MM.1S (cell line): ENCODE data around the gene GH2.

Source experiments
- DNase-seq: peaks from one replicate; pipeline ENCODE4 v3.0.0-alpha.2; 2015
- H2AFZ ChIP-seq: fragments of 300-600 bp; sonication (generic); 2 replicates; pipeline ENCODE4 v1.6.0; 2016; ENCODE audit warnings: antibody characterized with exemption, low read length
- H3F3A ChIP-seq: fragments of 300-600 bp; sonication (generic); 2 replicates; pipeline ENCODE4 v1.6.1; 2016; ENCODE audit warnings: mild to moderate bottlenecking, antibody characterized with exemption, low read length, moderate library complexity, mixed read lengths; ENCODE audit not compliant: insufficient read depth
- H3K27ac ChIP-seq: fragments of 300-600 bp; sonication (generic); 2 replicates; pipeline ENCODE4 v1.5.1; 2016; ENCODE audit warnings: mild to moderate bottlenecking, low read length
- H3K27me3 ChIP-seq: fragments of 300-600 bp; sonication (generic); replicated peaks from 2 replicates; pipeline ENCODE4 v1.6.0; 2016; ENCODE audit warnings: low read length; ENCODE audit not compliant: insufficient read depth
- H3K36me3 ChIP-seq: fragments of 300-600 bp; sonication (generic); replicated peaks from 2 replicates; pipeline ENCODE4 v1.6.1; 2016; ENCODE audit warnings: mild to moderate bottlenecking, low read length, mixed read lengths; ENCODE audit not compliant: insufficient read depth
- H3K4me1 ChIP-seq: fragments of 300-600 bp; sonication (generic); 2 replicates; pipeline ENCODE4 v1.6.1; 2016; ENCODE audit warnings: low read length, mixed read lengths
- H3K4me2 ChIP-seq: fragments of 300-600 bp; sonication (generic); 2 replicates; pipeline ENCODE4 v1.6.0; 2016; ENCODE audit warnings: low read depth, low read length
- H3K4me3 ChIP-seq: fragments of 300-600 bp; sonication (generic); 2 replicates; pipeline ENCODE4 v1.5.1; 2016; ENCODE audit warnings: low read length, mixed read lengths
- H3K79me2 ChIP-seq: fragments of 300-600 bp; sonication (generic); 2 replicates; pipeline ENCODE4 v1.6.1; 2016; ENCODE audit warnings: mixed run types, low read length, mixed read lengths
- H3K9ac ChIP-seq: fragments of 300-600 bp; sonication (generic); 2 replicates; pipeline ENCODE4 v1.6.1; 2016; ENCODE audit warnings: low read length, mixed read lengths
- H3K9me2 ChIP-seq: fragments of 300-600 bp; sonication (generic); replicated peaks from 2 replicates; pipeline ENCODE4 v1.6.1; 2016; ENCODE audit warnings: mild to moderate bottlenecking, low read length, mixed read lengths; ENCODE audit not compliant: insufficient read depth
- H3K9me3 ChIP-seq: fragments of 300-600 bp; sonication (generic); replicated peaks from 2 replicates; pipeline ENCODE4 v1.6.1; 2016; ENCODE audit warnings: mild to moderate bottlenecking, low read length, mixed read lengths; ENCODE audit not compliant: insufficient read depth
- H4K20me1 ChIP-seq: fragments of 300-600 bp; sonication (generic); 2 replicates; pipeline ENCODE4 v1.6.1; 2016; ENCODE audit warnings: mild to moderate bottlenecking, low read length, moderate library complexity, mixed read lengths; ENCODE audit not compliant: insufficient read depth
- CTCF ChIP-seq: fragments of 300-600 bp; sonication (generic); IDR thresholded peaks from 2 replicates; pipeline ENCODE4 v1.5.1; 2016; ENCODE audit warnings: antibody characterized with exemption, low read length, mixed read lengths
- EZH2 ChIP-seq: fragments of 300-600 bp; sonication (generic); optimal IDR thresholded peaks from 2 replicates; pipeline ENCODE3; 2017; ENCODE audit warnings: low read depth, mild to moderate bottlenecking, antibody characterized with exemption, low read length, mixed read lengths
- EZH2phosphoT487 ChIP-seq: fragments of 300-600 bp; sonication (generic); IDR thresholded peaks from 2 replicates; pipeline ENCODE4 v1.6.1; 2018; ENCODE audit warnings: antibody characterized with exemption, low read length

Gene GH2

DNA sequence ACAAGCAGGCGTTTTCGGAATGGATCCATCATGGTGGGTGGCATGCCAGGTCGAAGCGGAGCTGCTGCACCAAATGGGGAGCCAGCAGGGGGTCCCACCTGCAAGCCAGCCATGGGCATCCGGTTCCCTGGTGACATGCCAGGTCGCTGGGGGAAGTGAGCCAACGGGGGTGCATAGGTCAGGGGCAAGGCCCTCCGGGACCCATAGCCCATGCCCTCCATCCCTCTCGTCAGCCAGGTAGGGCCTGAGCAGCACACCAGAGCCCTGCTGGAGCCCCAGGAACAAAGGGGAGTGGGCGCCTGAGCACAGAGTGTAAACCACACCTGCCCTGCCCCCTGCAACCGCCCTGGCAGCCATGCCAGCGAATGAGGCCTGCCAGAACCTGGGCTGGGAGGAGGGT is 44.3 kb downstream of the GH2 start:
- TF ChIP-seq EZH2phosphoT487 (no peak), EZH2 (no peak), CTCF (no peak)
- Histone ChIP-seq H3K9ac (no peak overlapping the region), H3K9me3 (no peaks in the 10 kb centered on the region), H3K79me2 (peaks cover 66% of the 10 kb centered on the region), H3K27me3 (no peaks in the 10 kb centered on the region), H3K36me3 (no peaks in the 10 kb centered on the region), H4K20me1 (no peaks in the 10 kb centered on the region; the same call in 1 of the 2 replicates), H3F3A (peaks cover 11% of the 10 kb centered on the region; the same call in 1 of the 2 replicates), H3K4me3 (no peak overlapping the region), H3K27ac (no peak overlapping the region), H2AFZ (no peak overlapping the region), H3K4me1 (peaks cover 18% of the 10 kb centered on the region), H3K9me2 (no peaks in the 10 kb centered on the region), H3K4me2 (no peak overlapping the region)
- no peak for DNase-seq

DNA sequence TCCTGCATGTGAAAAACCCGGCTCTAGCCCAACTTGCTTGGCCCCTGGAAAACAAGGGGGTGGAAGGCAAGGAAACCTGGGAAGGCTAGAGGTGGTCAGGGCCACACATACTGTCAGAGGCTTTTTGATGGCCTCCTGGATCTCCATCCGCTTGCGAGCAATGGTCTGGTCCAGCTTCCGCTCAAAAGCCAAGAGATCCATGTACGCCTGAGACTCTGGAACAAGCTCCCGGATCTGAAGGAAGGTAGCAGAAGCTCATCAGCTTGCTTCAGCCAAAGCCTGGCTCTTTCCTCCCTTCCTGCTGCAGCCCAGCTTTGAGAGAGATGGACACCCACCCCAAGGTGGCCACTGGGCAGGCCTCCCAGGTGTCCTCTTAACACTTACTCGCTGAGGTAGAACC is 44.9 kb downstream of the GH2 start:
- H3K27me3 ChIP-seq: no peaks in the 10 kb centered on the region
- no peaks in the 10 kb centered on the region for H3K9me3 ChIP-seq
- peaks cover 11% of the 10 kb centered on the region; the same call in 1 of the 2 replicates for H3F3A ChIP-seq
- H3K9ac ChIP-seq: no peak overlapping the region
- no peak overlapping the region for H3K4me2 ChIP-seq
- H3K9me2 ChIP-seq: no peaks in the 10 kb centered on the region
- no peak overlapping the region for H3K4me3 ChIP-seq
- no peak for DNase-seq
- no peaks in the 10 kb centered on the region for H3K36me3 ChIP-seq
- TF ChIP-seq CTCF (no peak), EZH2 (no peak), EZH2phosphoT487 (no peak)
- no peak overlapping the region for H3K27ac ChIP-seq
- peaks cover 65% of the 10 kb centered on the region for H3K79me2 ChIP-seq
- no peak overlapping the region for H2AFZ ChIP-seq
- H3K4me1 ChIP-seq: peaks cover 18% of the 10 kb centered on the region
- H4K20me1 ChIP-seq: no peaks in the 10 kb centered on the region; the same call in 1 of the 2 replicates

GRCh38 chr17:63835167-63835720 is 46.5 kb downstream of the GH2 start:
- Histone ChIP-seq H2AFZ (no peak overlapping the region), H3K36me3 (0 out of 2 replicates have a peak, but pooled peaks cover 7% of the 10 kb centered on the region), H4K20me1 (no peaks in the 10 kb centered on the region), H3K4me1 (peaks cover 7% of the 10 kb centered on the region; the same call in 1 of the 2 replicates), H3K27me3 (no peaks in the 10 kb centered on the region), H3F3A (peaks cover 11% of the 10 kb centered on the region; the same call in 1 of the 2 replicates), H3K4me3 (no peak overlapping the region), H3K27ac (no peak overlapping the region), H3K9me3 (no peaks in the 10 kb centered on the region), H3K79me2 (peaks cover 64% of the 10 kb centered on the region), H3K4me2 (no peak overlapping the region), H3K9me2 (no peaks in the 10 kb centered on the region), H3K9ac (no peak overlapping the region)
- TF ChIP-seq EZH2phosphoT487: no peak
- no peak for TF ChIP-seq CTCF
- TF ChIP-seq EZH2: no peak
- DNase-seq: no peak
